Fibroblast of the aortic adventitia (primary cell): Measurements from ENCODE around the gene GPR176. TPM values are rescaled to one million over a fixed set of nuclear protein-coding genes. Genes with fewer than 3 reads are reported as not detected.

Experiments used
- DNase-seq: peaks from one replicate; pipeline ENCODE4 v3.0.0-alpha.2; 2010; ENCODE audit warnings: low read depth
- H3K4me3 ChIP-seq: 2 replicates; pipeline ENCODE4 v1.5.1; 2011; ENCODE audit warnings: low read depth, mild to moderate bottlenecking, control low read depth, low read length, moderate library complexity
- CTCF ChIP-seq: IDR thresholded peaks from 2 replicates; pipeline ENCODE4 v1.5.1; 2011; ENCODE audit warnings: mild to moderate bottlenecking, low read length, control low read depth, inconsistent platforms; ENCODE audit not compliant: insufficient read depth
- total RNA-seq: library from RNA; depleted of rRNA; stranded (reverse); fragments of >200 nt; gene quantifications from 2 replicates; pipeline ENCODE4 v1.2.3, GENCODE V29; 2012; ENCODE audit warnings: low replicate concordance

Gene GPR176
- total RNA-seq, 1 donor: 160 TPM

GRCh38 chr15:39925112-39925842, 5.2 kb upstream of the GPR176 start:
- TF ChIP-seq CTCF: no peak
- no peak overlapping the region for H3K4me3 ChIP-seq
- DNase-seq: peak; percentile 37

- H3K4me3 ChIP-seq: no peak overlapping the region
- no peak for DNase-seq
- TF ChIP-seq CTCF: no peak
Observed at GRCh38 chr15:39924437-39924836, 4.4 kb upstream of the GPR176 start.

GRCh38 chr15:39922462-39923092, 2.5 kb upstream of the GPR176 start:
- DNase-seq: no peak
- no peak overlapping the region for H3K4me3 ChIP-seq
- TF ChIP-seq CTCF: no peak

GRCh38 chr15:39921274-39921638, 1.2 kb upstream of the GPR176 start:
- H3K4me3 ChIP-seq: peak overlapping the region; percentile 92
- DNase-seq: no peak
- TF ChIP-seq CTCF: no peak

- H3K4me3 ChIP-seq: peak overlapping the region; percentile 92
- DNase-seq: peak; percentile 72
- TF ChIP-seq CTCF: no peak
Observed at GRCh38 chr15:39920510-39921273, 626 bp upstream of the GPR176 start.

- DNase-seq: no peak
Observed at GRCh38 chr15:39919411-39919747, 687 bp downstream of the GPR176 start.

More at GRCh38 chr15:39919411-39919747, 687 bp downstream of the GPR176 start:
- TF ChIP-seq CTCF: no peak
- peak overlapping the region; percentile 92 for H3K4me3 ChIP-seq
